Measurements from ENCODE around the gene CHD3.

The CHD3 gene

DNA sequence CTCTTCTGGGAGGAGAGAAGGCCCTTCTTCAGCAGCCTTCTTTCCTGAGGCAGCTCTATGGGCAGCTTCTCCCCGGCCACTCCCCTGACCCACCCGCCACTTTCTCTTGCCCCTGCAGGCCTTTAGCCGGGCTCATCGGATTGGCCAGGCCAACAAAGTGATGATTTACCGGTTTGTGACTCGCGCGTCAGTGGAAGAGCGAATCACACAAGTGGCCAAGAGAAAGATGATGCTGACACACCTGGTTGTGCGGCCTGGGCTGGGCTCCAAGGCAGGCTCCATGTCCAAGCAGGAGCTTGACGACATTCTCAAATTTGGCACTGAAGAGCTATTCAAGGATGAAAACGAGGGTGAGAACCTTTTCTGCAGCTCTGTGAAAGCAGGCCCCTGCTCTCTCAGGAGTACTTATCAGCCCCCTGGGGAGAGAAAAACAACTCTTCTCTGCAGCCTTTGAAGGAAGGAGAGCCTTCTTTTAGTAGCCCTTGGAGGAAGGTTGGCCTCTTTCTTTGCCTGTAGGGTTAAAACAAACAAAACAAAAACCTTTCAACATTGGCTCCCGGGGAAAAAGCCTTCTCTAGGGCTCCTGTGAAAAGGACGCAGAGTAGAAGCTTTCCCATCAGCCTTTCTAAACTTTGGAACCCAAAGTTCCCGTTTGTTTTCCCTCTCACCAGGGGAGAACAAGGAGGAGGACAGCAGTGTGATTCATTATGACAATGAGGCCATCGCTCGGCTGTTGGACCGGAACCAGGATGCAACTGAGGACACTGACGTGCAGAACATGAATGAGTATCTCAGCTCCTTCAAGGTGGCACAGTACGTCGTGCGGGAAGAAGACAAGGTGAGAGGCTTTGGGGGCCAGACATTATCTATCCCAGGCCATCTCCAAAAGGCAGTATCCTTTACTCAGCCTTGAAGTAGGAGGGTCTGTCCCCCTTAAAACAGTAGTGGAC lies 14.8 kb downstream of the CHD3 start:
- no peak for DNase-seq

DNA sequence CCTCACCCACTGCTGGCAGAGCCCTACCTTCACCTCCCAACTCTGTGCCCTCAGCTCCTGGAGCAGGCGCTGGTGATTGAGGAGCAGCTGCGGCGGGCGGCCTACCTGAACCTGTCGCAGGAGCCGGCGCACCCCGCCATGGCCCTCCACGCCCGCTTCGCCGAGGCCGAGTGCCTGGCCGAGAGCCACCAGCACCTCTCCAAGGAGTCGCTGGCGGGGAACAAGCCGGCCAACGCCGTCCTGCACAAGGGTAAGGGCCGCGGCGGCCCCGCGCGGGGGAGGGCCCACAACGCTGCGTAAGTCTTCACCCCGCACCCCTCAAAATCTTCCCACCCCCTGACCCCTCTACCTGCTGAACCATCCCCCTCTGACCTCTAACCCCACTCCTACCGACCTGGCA lies 20.5 kb downstream of the CHD3 start:
- no peak for DNase-seq

DNA sequence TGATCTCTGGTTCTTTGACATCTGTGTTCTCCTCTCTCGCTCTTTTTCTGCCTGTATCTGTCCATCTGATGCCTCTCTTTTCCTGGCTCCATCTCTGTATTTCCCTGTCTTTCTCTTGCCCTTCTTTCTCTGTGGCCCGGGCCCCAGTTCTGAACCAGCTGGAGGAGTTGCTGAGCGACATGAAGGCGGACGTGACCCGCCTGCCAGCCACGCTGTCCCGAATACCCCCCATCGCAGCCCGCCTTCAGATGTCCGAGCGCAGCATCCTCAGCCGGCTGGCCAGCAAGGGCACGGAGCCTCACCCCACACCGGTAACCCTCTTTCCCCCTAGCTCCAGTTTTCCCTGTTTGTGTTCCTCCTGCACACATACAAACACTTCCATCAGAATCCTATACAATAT lies 21.7 kb downstream of the CHD3 start:
- DNase-seq = no peak

DNA sequence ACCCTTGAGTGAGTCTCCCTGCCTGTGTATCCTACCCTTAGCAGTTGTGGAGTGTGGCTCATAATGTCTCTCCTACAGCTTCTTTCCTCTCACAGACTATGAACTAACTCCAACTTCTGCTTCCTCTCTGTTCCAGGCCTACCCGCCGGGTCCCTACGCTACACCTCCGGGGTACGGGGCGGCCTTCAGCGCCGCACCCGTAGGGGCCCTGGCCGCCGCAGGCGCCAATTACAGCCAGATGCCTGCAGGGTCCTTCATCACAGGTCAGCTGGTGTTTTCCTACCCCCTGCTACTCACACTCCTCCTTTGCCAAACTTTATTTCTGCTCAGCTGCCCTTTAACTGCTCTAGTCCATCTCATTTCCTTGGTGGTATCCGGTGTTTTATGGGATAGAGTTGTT lies 22.1 kb downstream of the CHD3 start:
- no peak for DNase-seq

DNA sequence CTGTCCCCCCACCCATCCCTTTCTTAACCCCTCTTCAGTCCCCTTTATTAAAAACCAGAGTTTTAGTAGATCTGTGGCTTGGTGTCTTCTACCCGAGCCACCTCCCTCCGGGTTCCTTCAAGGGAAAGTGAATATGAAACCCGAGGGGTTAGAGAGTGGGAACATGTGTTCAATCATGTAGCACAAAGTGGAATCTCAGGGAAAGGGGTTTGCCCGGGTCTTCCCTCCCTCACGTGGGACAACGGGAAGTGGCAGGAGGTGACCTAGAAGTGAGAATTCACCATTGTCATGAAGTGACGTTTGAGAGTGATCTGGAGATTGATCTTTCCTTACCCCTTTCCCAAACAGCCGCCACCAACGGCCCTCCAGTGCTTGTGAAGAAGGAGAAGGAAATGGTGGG lies 22.5 kb downstream of the CHD3 start:
- no peak for DNase-seq

DNA sequence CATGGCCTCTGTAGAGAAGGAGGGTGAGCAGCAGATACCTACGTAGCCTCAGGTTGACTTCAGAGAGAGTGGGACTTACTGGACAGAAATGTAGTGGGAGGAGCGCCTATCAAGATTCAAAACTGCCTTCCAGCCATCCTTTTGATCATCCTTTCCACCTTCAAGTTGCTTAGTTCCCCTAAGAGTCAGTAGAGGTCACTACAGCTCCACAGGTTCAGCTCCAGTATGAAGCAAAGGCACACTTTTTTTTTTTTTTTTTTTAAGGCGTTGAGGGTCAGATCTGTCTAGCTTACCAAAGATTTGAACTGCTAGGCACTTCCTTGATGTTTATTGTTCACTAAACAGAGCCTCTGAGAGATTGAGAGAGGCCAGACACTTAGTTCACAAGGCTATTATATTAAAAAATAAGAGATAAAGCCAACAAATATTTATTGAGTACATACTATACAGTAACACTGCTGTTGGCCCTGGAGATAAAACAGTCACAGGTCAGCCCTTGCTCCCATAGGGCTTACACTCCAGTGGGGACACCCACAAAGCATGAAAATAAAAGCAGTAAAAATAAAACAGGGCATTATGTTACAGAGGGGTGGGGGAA lies 24.4 kb downstream of the CHD3 start:
- DNase-seq = no peak

DNA sequence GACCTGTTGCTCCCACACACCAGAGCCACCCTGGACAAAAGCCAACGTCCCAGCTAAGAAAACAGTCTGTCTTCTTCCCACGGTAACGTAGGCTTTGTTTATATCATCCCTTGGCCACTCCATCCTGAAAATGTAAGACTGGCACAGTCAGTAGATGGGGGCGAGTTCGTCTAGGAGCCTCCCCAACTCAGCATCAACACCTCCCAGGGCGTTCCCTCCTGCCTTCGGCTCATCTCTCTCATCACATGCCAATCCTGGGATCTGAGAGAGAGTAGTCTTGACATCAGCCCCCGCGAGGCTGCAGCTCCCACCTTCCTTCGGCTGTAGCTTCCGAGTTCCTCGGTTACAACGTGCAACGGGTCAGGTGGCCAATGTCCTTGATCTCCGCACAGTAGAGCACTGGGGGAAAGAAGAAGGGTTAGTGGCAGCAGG lies 26.6 kb downstream of the CHD3 start:
- no peak for DNase-seq

DNA sequence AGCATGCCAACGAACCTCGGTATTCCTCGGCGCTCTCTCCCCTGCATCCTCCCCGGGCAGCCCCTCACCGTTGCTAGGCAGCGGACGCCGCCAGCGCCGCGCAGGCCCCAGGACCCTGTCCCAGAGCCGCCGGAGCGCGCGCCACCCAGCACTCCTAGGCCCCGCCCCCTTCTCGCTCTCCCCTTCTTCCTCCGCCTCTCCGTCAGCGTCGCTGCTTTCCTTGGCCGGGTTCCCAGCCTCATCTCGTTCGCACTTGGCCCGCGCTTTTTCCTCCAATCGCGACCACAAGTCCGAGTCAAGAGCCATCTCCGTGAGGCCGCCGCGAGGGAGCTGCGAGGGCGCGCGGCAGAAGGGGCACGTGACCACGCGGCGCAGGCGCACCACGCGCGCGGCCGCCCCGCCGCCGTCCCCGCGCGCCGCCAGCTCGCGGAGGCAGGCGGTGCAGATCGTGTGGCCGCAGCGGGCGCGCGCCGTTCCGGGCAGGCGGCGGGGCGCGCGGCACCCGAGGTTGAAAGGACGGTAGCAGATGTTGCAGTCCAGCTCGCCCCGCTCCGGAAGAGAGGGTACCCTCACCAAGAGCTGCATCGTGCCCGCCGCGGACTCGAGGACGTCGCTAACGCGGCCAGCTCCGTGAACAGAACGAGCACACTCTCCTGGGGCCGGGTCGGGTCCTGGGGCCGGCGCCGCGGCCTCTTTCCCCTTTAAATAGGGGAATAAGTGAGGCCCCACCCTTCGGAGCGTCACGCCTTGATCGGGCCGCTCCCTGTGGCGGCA lies 27.2 kb downstream of the CHD3 start, which contains the start of gene RNF227:
TSS of gene RNF227 (minus strand) at position 679 of the 774 bp plus-strand sequence. CDS start at position 585, 94 bp downstream.
- peak; percentile 79 for DNase-seq

DNA sequence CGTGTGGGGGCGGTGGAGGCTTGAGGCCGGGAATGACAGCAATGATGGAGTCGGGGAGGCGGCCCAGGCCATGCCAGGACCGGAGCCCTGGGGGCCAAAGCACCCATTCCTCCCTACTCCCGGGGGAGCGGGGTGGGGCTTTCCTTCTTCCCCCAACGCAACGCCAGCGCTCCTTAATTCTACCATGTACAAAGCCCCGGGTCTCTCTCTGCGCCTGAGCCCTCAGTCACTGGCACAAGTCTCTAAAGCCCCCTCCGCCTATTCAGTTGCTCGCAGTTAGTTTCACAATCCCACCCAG lies 27.7 kb downstream of the CHD3 start:
- DNase-seq = no peak

DNA sequence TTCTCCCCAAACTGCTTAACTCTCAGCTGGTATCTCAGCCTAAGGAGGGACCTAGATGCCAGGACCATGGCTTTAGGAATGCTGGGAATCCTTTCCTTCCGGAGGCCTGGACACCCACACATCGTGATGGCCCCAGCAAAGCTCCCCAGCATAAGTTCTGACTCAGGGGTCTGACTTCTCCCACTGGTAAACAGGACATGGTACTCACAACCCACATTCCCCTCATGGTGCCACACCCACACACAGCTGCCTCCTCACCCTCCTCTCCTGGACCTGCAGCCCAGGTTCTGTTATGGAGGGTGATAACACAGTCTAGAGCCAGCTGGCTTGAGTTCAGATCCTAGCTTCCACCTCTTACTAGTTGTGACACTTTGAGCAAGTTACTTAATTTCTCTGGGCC lies 28.2 kb downstream of the CHD3 start:
- no peak for DNase-seq

DNA sequence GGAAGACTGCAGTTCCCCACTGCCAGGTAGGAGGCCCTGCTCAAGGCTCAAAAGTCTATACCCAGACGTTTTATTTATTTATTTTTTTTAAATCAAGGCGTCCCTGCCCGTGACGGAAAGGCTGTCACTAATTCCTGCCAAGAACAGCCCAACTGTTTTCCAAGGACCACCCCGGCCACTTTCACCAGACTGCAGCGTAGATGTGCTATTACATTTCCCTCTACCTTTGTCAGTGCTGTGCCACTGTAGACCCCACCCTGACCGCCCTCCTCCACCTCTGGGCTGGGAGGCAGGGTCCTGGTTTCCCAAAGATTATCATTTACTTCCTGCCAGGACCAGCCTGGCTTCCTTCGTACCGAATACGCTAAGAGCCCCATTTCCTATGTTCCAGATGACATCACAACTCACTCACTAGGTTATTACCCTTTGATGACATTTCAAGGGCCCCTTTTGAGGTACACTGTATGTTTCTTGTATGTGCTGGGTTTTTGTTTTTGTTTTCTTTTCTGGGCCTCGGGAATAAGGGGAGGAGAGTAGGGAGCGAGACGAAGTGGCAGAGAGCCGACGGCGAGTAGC lies 33.8 kb downstream of the CHD3 start:
- DNase-seq = no peak

DNA sequence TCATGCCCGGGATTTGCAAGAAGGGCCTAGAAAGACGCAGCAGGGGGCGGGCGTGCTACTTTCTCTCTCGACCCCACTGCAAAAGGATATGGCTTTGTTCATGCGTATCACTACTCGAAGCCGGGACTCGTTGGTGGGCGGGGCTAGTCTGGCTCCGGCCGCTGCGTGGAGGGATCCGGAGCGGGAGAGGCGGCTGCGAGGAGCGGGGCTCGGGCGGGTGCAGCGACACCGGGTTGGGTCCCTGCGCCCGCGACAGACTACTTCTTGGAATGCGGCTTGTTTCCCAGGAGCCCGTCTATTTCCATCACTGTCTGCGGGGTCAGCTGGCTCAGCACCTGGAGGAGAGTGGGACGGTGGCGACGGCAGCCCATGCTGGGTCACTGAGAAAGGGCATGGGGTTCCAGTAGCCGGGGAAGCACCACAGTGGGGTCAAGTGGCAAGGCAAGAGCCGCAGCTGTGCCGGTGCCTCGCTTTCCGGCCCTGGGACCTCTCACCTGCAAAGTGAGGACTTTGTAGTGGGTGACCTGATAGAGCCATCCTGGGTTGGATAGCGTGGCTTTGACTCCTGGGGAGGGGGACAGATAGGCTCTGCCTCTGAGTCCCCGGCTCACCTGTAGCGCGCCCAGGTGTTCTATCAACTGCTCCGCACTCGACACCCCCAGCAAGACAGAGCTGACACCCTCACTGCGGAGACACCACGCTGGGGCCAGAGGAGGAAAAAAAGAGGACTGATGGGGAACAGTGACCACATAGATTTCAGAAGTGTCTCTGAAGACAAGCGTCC lies 34.4 kb downstream of the CHD3 start:
- peak; percentile 61 for DNase-seq

DNA sequence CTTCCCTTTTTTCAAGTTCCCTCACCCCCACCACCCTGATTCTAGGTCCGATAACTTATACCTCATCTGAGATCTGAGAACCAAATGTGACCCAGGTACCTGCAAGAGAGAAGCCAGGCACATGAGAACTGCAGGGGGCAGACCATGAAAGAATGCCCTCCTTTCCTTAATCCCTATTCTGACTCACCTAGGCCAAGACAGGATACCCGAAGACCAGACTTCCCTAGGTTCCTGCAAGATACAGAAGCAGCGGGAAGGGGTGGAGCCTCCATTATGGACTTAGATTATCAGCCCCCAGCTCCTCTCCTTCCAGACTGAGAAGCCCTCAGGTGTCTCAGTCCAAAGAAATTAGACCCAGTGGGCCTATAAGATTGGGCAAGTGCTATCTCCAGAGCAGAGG lies 39.0 kb downstream of the CHD3 start:
- DNase-seq = no peak

DNA sequence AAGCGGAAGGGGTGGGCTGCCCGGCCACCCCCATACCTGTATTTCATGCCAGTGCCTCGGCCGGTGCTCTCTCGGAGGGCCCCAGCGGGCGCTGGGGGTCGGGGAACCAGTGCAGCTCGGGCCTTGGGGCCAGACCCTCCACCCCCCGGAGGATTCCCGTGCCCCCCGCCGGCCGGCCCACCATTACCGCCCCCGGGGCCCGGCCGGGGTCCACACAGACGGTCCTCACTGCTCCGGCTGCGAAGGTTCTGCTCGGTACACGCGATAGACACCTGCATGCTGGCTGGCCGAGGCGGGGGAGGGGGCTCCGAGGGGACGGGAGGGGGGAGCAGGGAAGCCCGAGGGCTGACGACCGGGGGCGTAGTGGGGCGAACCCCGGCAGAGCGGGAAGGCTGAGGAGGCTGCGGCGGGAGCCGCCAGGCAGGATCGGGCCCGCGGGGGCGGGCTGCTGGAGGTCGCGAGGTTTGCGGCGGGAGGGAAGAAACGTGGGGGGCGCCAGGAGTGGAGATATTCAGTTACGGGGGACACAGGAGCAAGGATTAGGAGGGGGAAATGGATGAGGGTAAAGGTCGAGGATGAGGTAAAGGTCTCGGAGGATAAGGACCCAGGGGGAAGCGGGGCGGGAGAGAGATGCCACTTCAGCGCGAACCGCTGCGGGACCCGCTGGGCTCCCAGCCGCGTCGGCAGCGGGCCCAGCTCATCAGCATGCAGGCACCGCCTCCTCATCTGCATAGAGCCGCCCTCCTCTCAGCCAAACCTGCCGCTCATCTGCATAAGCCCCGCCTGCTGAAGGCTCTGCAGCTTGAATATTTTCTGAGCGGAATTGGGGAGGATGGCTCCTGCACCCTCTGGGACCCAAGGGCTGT lies 40.8 kb downstream of the CHD3 start, which contains the start of gene KCNAB3:
TSS of gene KCNAB3 (minus strand) at position 699 of the 866 bp plus-strand sequence. CDS start at position 278, 421 bp downstream.
- no peak for DNase-seq

DNA sequence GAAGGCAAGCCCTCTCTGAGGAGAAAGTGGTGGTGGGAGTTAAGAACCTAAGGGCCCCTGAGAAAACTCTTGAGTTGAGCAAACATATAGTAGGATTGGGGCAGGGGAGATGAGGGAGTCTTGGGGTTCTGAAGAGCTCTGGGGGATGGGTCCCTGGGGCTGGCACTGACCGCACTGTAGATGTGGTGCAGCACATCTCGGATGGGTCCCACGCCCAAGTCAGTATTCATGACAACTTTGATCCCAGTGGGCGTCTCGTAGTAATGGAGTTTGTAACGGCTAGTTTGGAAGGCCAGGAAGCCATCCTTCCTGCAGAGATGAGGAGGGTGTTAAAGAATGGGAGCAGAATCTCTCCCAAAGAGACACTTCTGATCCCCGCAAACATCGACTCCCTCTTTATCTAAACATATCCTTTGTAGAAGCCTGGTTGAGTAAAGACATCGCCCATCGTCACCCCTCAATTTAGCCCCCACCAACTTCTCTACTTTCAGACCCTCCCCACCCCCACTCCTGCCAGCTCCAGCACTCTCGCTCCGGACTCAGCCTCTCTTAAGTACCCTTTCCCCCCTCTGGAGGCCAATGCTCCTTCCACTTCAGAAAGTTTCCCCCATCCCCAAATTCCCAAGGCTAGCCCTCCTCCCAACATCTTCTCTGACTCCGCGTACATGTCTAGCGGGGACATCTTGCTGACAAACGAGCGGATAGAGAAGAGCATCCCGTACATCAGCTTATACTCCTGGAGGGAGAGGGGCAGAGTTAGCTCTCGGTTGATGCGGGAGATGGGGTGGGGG lies 42.4 kb downstream of the CHD3 start:
- no peak for DNase-seq

DNA sequence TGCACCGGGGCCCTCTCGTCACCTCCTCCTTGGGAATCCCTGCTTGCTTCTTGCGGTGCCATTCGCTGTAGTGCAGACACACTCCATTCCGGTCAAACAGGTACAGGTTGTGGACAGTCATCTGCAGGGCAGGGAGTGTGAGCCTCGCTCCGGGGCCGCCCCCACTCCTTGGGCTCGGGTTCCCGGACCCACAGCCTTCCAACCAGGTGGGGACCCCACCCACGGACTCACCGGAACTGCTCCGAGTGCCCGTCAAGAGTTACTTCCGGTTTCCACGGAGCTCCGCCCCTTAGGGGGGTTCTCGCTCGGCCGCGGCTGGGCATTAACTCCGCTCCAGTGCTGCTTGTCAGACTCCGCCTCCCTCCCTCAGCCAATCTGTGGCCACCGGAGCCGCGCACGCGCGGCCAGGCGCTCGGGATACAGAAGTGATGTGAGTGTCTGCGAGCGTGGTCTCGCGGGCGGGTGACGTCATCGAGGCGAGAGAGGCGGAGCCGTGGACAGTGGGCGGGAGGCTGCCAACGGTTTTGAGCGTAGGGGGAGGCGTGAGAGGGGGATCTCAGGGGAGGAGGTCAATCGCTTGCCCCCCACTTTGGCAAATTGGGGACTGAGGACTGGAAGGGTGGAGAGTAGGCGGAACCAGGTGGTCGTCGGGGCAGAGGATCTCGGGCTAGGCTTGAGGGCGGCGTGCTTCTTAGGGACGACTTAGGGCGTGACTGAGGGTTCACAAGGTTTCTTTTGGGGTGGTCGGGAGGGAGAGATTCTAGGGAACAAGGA lies 43.3 kb downstream of the CHD3 start, which contains the start of the genes CNTROB and TRAPPC1:
TSS of gene CNTROB (plus strand) at position 498 of the 774 bp plus-strand sequence. CDS start 874 bp downstream, outside the sequence.
TSS of gene TRAPPC1 (minus strand) at position 238 of the 774 bp plus-strand sequence. CDS start at position 121, 117 bp downstream.
- DNase-seq = peak; percentile 100

DNA sequence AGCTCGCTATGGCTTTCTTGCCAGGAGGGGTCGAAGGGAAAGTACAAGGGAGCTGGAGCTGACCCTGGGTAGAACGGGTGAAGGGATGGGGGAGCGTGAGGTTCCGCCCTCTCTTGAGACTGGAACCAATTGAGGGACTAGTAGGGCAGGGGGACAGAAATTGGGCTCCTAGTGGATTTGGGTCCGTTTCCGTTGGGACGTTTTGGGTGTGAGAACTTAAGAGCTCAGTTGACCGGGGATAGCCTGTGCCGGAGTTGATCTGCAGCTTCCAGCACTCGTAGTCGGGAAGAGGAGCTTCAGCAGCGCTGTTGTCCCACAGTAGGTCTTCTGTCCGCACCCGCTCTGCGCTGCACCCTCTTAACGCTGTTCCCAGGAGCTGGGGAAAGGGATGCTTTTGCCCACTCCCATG lies 43.9 kb downstream of the CHD3 start:
- no peak for DNase-seq

DNA sequence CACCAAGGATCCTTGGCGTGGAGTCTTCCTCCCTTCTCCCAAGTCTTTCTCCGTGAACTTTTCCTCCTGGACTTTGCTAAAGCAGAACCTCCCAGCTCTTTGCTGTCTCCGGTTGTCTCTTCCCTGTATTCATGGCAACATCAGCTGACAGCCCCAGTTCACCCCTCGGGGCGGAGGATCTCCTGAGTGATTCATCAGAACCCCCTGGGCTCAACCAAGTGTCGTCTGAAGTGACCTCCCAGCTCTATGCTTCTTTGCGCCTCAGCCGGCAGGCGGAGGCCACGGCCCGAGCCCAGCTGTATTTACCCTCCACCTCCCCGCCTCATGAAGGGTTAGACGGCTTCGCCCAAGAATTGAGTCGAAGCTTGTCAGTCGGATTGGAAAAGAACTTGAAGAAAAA lies 44.4 kb downstream of the CHD3 start:
- DNase-seq = no peak

DNA sequence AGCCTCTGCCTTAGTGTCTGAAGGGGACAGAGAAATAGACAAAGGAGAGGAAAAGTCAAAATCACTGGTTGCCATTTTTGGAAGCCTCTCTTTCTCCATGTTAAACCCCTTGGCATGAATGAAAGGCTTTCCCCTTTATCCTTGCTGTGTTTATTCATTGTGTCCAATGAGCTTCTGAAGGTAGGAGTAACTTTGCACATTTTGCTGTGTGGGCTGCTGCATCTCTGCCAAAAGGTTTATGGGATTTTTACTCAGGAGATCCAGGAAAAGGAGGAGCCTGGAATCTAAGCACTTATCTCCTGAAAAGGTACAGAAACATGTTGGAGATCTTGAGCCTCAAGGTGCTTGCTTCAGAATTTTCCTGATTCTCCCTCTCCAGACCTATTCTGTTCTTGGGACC lies 47.3 kb downstream of the CHD3 start:
- no peak for DNase-seq
